Activated CD4-positive, alpha-beta T cell treated with anti-CD3 and anti-CD28 coated beads for 36 hours (primary cell): ENCODE results near the gene MMP25. TPM values are rescaled to one million over a fixed set of nuclear protein-coding genes. Genes with fewer than 3 reads are reported as not detected.
A peak's percentile ranks its signal among the peaks of the same experiment; 100 is the strongest.
"Not testable (repeated sequence)": the region's sequence is repeated elsewhere in the genome, so short reads cannot be mapped to it uniquely, and the experiment has no call there.

Experiments used
- ATAC-seq: fragments of 200-7000 bp; cut with Tn5 transposase; one replicate; pipeline ENCODE4 v1.10.0; 2021; ENCODE audit warnings: mild to moderate bottlenecking, moderate library complexity
- CTCF ChIA-PET: fragments of 350-600 bp; sonication (Branson Sonifier 250); formaldehyde crosslinking; loops from one replicate; lab custom pipeline; 2021; ENCODE audit warnings: antibody characterized with exemption; lab: Charles Lee
- POLR2A ChIA-PET: fragments of 350-600 bp; sonication (Branson Sonifier 250); formaldehyde crosslinking; loops from one replicate; lab custom pipeline; 2021; ENCODE audit warnings: antibody characterized with exemption, inconsistent platforms; lab: Charles Lee
- DNase-seq: peaks from one replicate; pipeline ENCODE4 v3.0.0-alpha.2; 2020
- H3K27ac Mint-ChIP-seq: one replicate; pipeline ENCODE4 v1.8.0; 2021; ENCODE audit warnings: mixed read lengths
- H3K27me3 Mint-ChIP-seq: one replicate; pipeline ENCODE4 v1.8.0; 2021; ENCODE audit warnings: mixed read lengths
- H3K36me3 Mint-ChIP-seq: one replicate; pipeline ENCODE4 v1.8.0; 2021; ENCODE audit warnings: low read depth, mixed read lengths
- H3K4me1 Mint-ChIP-seq: one replicate; pipeline ENCODE4 v1.8.0; 2021; ENCODE audit warnings: mixed read lengths
- H3K4me3 Mint-ChIP-seq: one replicate; pipeline ENCODE4 v1.8.0; 2021; ENCODE audit warnings: mild to moderate bottlenecking, moderate library complexity, mixed read lengths
- H3K9me3 Mint-ChIP-seq: one replicate; pipeline ENCODE4 v1.8.0; 2021; ENCODE audit warnings: low read depth, mixed read lengths
- intact Hi-C, 2 experiments: fragments of 100-400 bp; cut with DNase I in 1 of 2; cut with micrococcal nuclease in 1 of 2; formaldehyde crosslinking; loops; one replicate each; pipeline versions ENCODE4 v1.14.2 to v1.15.1; 2022 to 2024; cut with DNase I, micrococcal nuclease
- total RNA-seq, 2 experiments: library from RNA; stranded (reverse); gene quantifications; one replicate each; pipeline ENCODE4 v1.2.3, GENCODE V29; 2021

The MMP25 gene
- total RNA-seq, 2 experiments from 2014 or later = 0.55 to 0.91 TPM

DNA sequence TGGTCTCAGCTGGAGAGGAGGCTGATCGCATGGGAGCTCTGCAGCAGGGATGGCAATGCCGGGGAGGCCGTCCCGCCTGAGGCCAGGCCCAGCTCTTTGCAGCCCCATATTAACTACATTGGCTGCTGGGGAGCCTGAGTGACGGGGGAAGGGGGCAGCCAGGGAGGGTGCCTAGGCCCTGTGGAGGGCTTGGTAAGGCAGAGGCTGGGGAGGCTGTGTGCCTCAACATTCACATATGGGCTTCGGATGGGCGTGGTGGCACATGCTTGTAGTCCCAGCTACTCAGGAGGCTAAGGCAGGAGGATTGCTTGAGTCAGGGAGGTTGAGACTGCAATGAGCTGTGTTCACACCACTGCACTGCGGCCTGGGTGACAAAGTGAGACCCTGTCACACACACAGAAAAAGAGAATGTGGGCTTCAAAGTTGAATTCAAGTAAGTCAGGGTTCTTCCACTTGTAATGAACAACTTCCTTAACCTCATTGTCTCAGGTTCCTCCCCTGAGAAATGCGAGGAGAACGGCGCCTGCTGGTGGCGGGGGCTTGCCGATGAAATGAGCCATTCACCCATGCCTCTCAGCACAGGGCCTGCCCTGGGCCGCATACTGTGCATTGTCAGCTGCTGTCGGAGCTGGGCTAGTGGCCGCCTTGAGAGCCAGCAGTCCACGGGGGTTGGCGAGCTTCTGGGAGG is 26.4 kb downstream of the MMP25 start:
- Mint-ChIP-seq H3K4me1 (peaks cover 87% of the 10 kb centered on the region), H3K36me3 (peaks cover 35% of the 10 kb centered on the region), H3K27ac (peak overlapping the region; percentile 99), H3K4me3 (peak overlapping the region; percentile 78)
- CTCF ChIA-PET, intact Hi-C loops, POLR2A ChIA-PET, H3K27me3 Mint-ChIP-seq, H3K9me3 Mint-ChIP-seq: not testable (repeated sequence)
- DNase-seq (peak; percentile 83), ATAC-seq (peak; percentile 39)

DNA sequence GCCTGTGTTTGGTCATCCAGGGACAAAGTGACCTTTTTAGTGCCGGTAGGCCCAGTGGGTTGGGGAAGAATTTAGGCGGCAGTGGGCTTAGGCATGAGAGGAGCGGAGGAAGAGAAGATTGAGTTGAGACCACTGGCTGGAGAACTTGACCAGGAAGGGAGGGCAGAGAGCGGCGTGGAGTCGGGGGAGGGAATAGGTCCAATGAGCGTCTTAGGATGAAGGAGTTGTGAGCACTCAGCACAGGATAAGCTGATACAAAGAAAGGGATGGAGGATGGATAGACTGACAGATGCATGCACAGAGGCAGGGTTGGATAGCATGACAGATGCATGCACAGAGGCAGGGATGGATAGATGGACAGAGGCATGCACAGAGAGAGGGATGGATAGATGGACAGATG is 27.1 kb downstream of the MMP25 start:
- ATAC-seq (no peak), DNase-seq (no peak)
- intact Hi-C loops = no loop called here
- POLR2A ChIA-PET = no interaction called here
- peak overlapping the region; percentile 78 for H3K4me3 Mint-ChIP-seq
- CTCF ChIA-PET = no interaction called here
- H3K9me3 Mint-ChIP-seq = no peaks in the 10 kb centered on the region
- peak overlapping the region; percentile 99 for H3K27ac Mint-ChIP-seq
- no peaks in the 10 kb centered on the region for H3K27me3 Mint-ChIP-seq
- peaks cover 90% of the 10 kb centered on the region for H3K4me1 Mint-ChIP-seq
- peaks cover 31% of the 10 kb centered on the region for H3K36me3 Mint-ChIP-seq

DNA sequence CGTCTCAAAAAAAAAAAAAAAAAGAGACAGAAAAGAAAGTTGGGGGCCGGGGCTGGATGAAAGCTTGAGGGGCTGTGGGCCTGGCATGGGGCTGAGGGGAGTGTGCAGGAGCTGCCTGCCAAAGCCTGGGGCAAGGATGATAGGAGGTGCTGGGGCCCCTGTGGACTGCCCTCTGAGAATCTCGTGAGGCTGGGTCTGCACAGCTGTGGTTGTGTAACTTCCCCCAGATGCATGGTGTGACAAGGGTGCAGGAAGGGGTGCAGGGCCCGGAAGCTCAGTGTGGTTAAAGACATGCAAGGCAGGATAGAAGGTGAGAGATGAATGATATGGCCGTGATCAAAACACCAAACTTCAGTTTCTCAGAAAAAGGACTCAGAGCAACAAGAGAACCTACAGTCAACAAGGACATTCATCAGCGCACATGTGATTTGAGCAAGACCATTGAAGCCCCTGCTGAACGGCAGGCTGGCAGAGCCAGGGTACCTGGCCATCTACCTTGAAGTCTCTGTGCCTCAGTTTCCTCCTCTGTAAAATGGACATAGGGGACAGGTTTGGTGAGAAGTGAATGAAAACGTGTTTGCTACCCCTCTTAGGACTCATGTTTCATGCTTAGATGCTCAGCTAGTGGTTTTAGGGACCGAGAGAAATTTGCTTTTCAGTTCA is 28.6 kb downstream of the MMP25 start:
- ChIA-PET CTCF (interaction anchor here (0.7 to 5.0 kb wide), 9 partner anchors 9 to 92 kb away, joined by 3 to 24 read pairs (median 3); partner anchors contain the start of gene ZSCAN10), POLR2A (interaction anchor here (0.6 to 4.4 kb wide), 3 partner anchors 10 to 60 kb away, joined by 3 to 48 read pairs (median 6); partner anchors contain the start of genes IL32 and ZNF213)
- Mint-ChIP-seq H3K27me3 (no peaks in the 10 kb centered on the region), H3K4me3 (peak overlapping the region; percentile 78), H3K27ac (peak overlapping the region; percentile 99), H3K9me3 (peaks cover 3% of the 10 kb centered on the region), H3K36me3 (peaks cover 27% of the 10 kb centered on the region), H3K4me1 (peaks cover 90% of the 10 kb centered on the region)
- peak; percentile 62 for ATAC-seq
- intact Hi-C loops = loop anchor here in 1 of 2 experiments (1.0 kb wide), 1 partner anchor 75 kb away; no protein-coding TSS in a partner anchor
- DNase-seq = peak; percentile 91

DNA sequence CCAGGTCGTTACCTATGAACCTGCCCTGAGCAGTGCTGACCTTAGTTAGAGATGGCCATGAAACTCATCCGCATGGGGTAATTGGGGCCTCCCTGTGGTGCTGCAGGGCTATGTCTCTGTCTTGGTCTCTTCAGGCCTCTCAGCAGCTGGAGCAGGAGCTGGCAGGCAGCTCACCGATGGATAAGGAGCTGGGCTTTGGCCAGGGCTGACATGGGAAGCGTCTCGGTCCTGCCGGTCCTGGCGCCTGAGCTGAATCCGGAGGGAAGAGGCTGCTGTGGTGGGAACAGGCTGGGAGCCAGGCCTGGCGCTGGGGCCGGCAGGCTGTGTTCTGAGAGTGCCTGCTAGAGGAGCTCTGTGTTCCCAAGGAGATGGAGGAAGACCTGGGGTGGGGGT is 29.2 kb downstream of the MMP25 start:
- Mint-ChIP-seq H3K27me3 (no peaks in the 10 kb centered on the region), H3K4me1 (peaks cover 89% of the 10 kb centered on the region), H3K4me3 (peak overlapping the region; percentile 78), H3K36me3 (peaks cover 26% of the 10 kb centered on the region), H3K27ac (peak overlapping the region; percentile 99), H3K9me3 (peaks cover 4% of the 10 kb centered on the region)
- intact Hi-C loops = loop anchor here in 1 of 2 experiments (1.0 kb wide), 1 partner anchor 75 kb away; no protein-coding TSS in a partner anchor
- ChIA-PET CTCF (interaction anchor here (0.9 to 5.0 kb wide), 7 partner anchors 10 to 54 kb away, joined by 3 to 24 read pairs (median 8); partner anchors contain the start of genes IL32 and ZSCAN10), POLR2A (interaction anchor here (1.1 to 4.4 kb wide), 2 partner anchors 10 to 21 kb away, joined by 6 to 48 read pairs; partner anchors contain the start of gene IL32)
- peak; percentile 5 for ATAC-seq
- peak; percentile 39 for DNase-seq

DNA sequence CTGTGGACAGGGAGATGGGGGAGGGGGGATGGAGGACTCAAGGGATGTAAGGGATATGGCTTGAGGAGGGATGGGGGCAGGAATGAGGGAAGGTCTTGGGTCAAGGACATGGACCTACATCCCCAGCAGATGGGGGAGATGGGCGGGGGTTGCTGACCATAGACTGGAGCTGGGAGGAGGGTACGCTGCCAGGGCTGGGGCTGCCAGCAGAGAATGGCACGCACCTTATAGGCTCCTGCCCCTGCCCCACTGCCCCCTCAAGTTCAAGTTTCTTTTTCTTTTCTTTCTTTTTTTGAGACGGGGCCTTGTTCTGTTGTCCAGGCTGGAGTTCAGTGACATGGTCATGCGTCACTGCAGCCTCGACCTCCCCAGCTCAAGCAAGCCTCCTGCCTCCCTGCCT is 29.6 kb downstream of the MMP25 start:
- not testable (repeated sequence) for H3K27me3 Mint-ChIP-seq, ATAC-seq, H3K9me3 Mint-ChIP-seq, DNase-seq
- POLR2A ChIA-PET = interaction anchor here (0.8 to 4.4 kb wide), 2 partner anchors 11 to 54 kb away, joined by 3 to 48 read pairs; partner anchors contain the start of gene IL32
- intact Hi-C loops = loop anchor here in 1 of 2 experiments (1.0 kb wide), 1 partner anchor 74 kb away; no protein-coding TSS in a partner anchor
- peaks cover 30% of the 10 kb centered on the region for H3K36me3 Mint-ChIP-seq
- CTCF ChIA-PET = interaction anchor here (0.7 to 5.0 kb wide), 8 partner anchors 10 to 158 kb away, joined by 3 to 24 read pairs (median 8); partner anchors contain the start of genes IL32 and ZSCAN10
- peaks cover 89% of the 10 kb centered on the region for H3K4me1 Mint-ChIP-seq
- peak overlapping the region; percentile 78 for H3K4me3 Mint-ChIP-seq
- peak overlapping the region; percentile 99 for H3K27ac Mint-ChIP-seq

DNA sequence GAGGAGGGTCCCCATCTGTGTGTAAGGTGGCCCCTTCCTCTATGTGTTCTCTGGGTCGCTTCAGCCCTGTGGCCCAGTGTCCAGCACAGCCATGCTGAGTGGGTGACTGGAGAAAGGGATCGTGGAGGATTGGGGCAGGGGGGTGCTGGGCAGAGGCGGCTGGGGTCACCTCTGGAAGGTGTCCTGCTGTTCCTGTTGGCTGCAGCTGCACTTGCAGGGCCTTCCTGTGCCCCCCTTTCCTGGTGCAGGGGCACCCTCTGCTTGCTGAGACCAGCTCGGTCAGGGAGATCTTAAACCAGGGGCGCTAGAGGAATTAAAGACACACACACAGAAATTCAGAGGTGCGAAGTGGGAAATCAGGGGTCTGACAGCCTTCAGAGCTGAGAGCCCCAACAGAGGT is 30.2 kb downstream of the MMP25 start:
- CTCF ChIA-PET = interaction anchor here (0.5 to 5.0 kb wide), 10 partner anchors 9 to 159 kb away, joined by 3 to 24 read pairs (median 4); partner anchors contain the start of genes IL32 and ZSCAN10

DNA sequence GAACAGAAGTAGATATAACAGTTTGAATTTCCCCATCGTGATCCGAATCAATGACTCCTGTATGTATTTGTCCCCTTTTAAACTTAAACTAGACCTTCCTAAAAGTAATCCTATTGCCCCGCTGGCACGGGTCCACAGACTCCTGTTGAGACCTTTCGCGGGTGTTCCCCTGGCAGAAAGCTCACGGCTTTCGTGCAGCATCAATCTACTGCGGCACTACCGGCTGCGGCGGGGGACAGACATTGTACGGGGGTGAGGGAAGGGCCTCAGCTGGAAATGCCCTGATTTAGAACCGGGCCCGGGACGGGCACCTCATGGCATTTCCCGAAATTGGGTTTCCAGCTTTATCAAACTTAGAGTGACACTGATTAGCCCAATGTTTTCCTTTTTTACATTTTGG is 33.7 kb downstream of the MMP25 start:
- no peak overlapping the region for H3K4me3 Mint-ChIP-seq
- no peak for DNase-seq
- peaks cover 7% of the 10 kb centered on the region for H3K9me3 Mint-ChIP-seq
- CTCF ChIA-PET = interaction anchor here (0.6 to 1.3 kb wide), 4 partner anchors 14 to 998 kb away, joined by 3 to 5 read pairs (median 3); no protein-coding TSS in a partner anchor
- H3K36me3 Mint-ChIP-seq = peaks cover 31% of the 10 kb centered on the region
- no peaks in the 10 kb centered on the region for H3K27me3 Mint-ChIP-seq
- H3K4me1 Mint-ChIP-seq = peaks cover 85% of the 10 kb centered on the region
- no peak for ATAC-seq
- POLR2A ChIA-PET = interaction anchor here (1.1 to 1.2 kb wide), 2 partner anchors 9 to 17 kb away, joined by 3 to 5 read pairs; no protein-coding TSS in a partner anchor
- H3K27ac Mint-ChIP-seq = peak overlapping the region; percentile 91
- intact Hi-C loops = no loop called here

More for the DNA sequence above, 30.2 kb downstream of the MMP25 start:
- H3K27ac Mint-ChIP-seq = peak overlapping the region; percentile 99
- peaks cover 88% of the 10 kb centered on the region for H3K4me1 Mint-ChIP-seq
- H3K4me3 Mint-ChIP-seq = peak overlapping the region; percentile 78
- H3K27me3 Mint-ChIP-seq = no peaks in the 10 kb centered on the region
- peaks cover 34% of the 10 kb centered on the region for H3K36me3 Mint-ChIP-seq
- peaks cover 7% of the 10 kb centered on the region for H3K9me3 Mint-ChIP-seq
- DNase-seq (peak; percentile 28), ATAC-seq (no peak)
- intact Hi-C loops = no loop called here
- POLR2A ChIA-PET = interaction anchor here (0.8 to 4.4 kb wide), 2 partner anchors 11 to 55 kb away, joined by 3 to 48 read pairs; partner anchors contain the start of gene IL32

DNA sequence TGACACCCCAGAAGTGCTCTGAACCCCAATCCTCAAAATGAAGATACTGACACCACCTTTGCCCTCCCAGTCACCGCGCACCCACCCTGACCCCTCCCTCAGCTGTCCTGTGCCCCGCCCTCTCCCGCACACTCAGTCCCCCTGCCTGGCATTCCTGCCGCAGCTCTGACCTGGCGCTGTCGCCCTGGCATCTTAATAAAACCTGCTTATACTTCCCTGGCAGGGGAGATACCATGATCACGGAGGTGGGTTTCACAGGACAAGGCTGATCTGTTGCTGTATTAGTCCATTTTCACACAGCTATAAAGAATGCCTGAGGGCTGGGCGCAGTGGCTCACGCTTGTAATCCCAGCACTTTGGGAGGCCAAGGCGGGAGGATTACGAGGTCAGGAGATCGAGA is 35.6 kb downstream of the MMP25 start:
- CTCF ChIA-PET = interaction anchor here (0.7 to 1.2 kb wide), 2 partner anchors 15 to 16 kb away, joined by 3 to 5 read pairs; no protein-coding TSS in a partner anchor
- DNase-seq, H3K4me3 Mint-ChIP-seq, intact Hi-C loops, H3K9me3 Mint-ChIP-seq, ATAC-seq, H3K27me3 Mint-ChIP-seq: not testable (repeated sequence)
- H3K36me3 Mint-ChIP-seq = peaks cover 27% of the 10 kb centered on the region
- POLR2A ChIA-PET = interaction anchor here (0.6 kb wide), 2 partner anchors 27 to 153 kb away, joined by 3 to 9 read pairs; no protein-coding TSS in a partner anchor
- peak overlapping the region; percentile 63 for H3K27ac Mint-ChIP-seq
- peaks cover 78% of the 10 kb centered on the region for H3K4me1 Mint-ChIP-seq

DNA sequence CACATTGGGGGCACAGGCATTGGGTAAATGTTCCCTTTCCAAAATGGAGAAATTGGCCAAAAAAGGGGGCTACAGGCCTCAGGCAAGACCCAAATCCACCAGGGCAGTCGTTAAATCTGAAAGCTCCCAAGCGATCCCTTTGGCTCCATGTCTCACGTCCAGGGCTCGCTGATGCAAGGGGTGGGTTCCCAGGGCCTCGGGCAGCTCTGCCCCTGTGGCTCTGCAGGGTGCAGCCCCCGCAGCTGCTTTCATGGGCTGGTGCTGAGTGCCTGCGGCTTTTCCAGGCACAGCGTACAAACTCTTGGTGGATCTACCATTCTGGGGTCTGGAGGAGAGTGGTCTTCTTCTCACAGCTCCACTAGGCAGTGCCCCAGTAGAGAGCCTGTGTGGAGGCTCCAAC is 37.0 kb downstream of the MMP25 start:
- POLR2A ChIA-PET, H3K9me3 Mint-ChIP-seq, H3K4me3 Mint-ChIP-seq, H3K27me3 Mint-ChIP-seq, intact Hi-C loops, DNase-seq, ATAC-seq, H3K27ac Mint-ChIP-seq: not testable (repeated sequence)
- CTCF ChIA-PET = interaction anchor here (0.8 to 1.1 kb wide), 4 partner anchors 9 to 17 kb away, joined by 3 read pairs; no protein-coding TSS in a partner anchor
- Mint-ChIP-seq H3K36me3 (peaks cover 22% of the 10 kb centered on the region), H3K4me1 (peaks cover 76% of the 10 kb centered on the region)

DNA sequence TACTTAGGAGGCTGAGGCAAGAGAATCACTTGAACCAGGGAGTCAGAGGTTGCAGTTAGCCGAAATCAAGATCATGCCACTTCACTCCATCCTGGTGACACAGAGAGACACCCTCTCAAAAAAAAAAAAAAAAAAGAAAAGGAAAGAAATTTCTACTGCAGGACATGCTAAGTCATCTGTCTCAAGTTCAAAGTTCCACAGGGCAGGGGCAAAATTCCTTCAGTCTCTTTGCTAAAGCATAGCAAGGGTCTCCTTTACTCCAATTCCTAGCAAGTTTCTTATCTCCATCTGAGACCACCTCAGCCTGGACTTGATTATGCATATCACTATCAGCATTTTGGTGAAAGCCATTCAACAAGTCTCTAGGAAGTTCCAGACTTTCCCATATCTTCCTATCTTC is 38.1 kb downstream of the MMP25 start:
- ATAC-seq = no peak
- DNase-seq = no peak
- ChIA-PET POLR2A (no interaction called here), CTCF (interaction anchor here (1.1 kb wide), 2 partner anchors 10 to 36 kb away, joined by 3 to 6 read pairs; no protein-coding TSS in a partner anchor)
- H3K4me1 Mint-ChIP-seq = peaks cover 69% of the 10 kb centered on the region
- intact Hi-C loops = no loop called here
- peaks cover 7% of the 10 kb centered on the region for H3K9me3 Mint-ChIP-seq
- peaks cover 17% of the 10 kb centered on the region for H3K36me3 Mint-ChIP-seq
- no peaks in the 10 kb centered on the region for H3K27me3 Mint-ChIP-seq
- peak overlapping the region; percentile 45 for H3K27ac Mint-ChIP-seq
- no peak overlapping the region for H3K4me3 Mint-ChIP-seq
